HepG2 (cell line): Measurements from ENCODE around the gene CBY1. TPM values are rescaled to one million over a fixed set of nuclear protein-coding genes. Genes with fewer than 3 reads are reported as not detected.

Experiments
- AKNA ChIP-seq: sonication (generic); formaldehyde crosslinking; IDR thresholded peaks from 2 replicates; pipeline ENCODE4 v1.4.0; 2020; ENCODE audit warnings: missing genetic modification reagents, borderline replicate concordance
- CC2D1A ChIP-seq: sonication (generic); formaldehyde crosslinking; IDR thresholded peaks from 2 replicates; pipeline ENCODE4 v1.8.1; 2023; ENCODE audit warnings: mild to moderate bottlenecking, missing genetic modification reagents
- FOSL2 ChIP-seq: sonication (generic); formaldehyde crosslinking; IDR thresholded peaks from 2 replicates; pipeline ENCODE4 v1.4.0; 2020; ENCODE audit warnings: missing genetic modification reagents
- HOXD1 ChIP-seq: sonication (generic); formaldehyde crosslinking; IDR thresholded peaks from 2 replicates; pipeline ENCODE4 v1.5.0; 2020; ENCODE audit warnings: missing genetic modification reagents
- JDP2 ChIP-seq: sonication (generic); formaldehyde crosslinking; IDR thresholded peaks from 2 replicates; pipeline ENCODE4 v1.8.1; 2022; ENCODE audit warnings: missing genetic modification reagents, borderline replicate concordance
- MED8 ChIP-seq: sonication (generic); formaldehyde crosslinking; IDR thresholded peaks from 2 replicates; pipeline ENCODE4 v1.8.1; 2023; ENCODE audit warnings: mild to moderate bottlenecking, missing genetic modification reagents; ENCODE audit not compliant: insufficient replicate concordance
- PITX1 ChIP-seq: sonication (generic); formaldehyde crosslinking; IDR thresholded peaks from 2 replicates; pipeline ENCODE4 v1.5.1; 2020; ENCODE audit warnings: mild to moderate bottlenecking, missing genetic modification reagents
- RBFOX2 ChIP-seq: fragments of 200-400 bp; formaldehyde crosslinking; IDR thresholded peaks from 2 replicates; pipeline ENCODE4 v1.6.1; 2017; ENCODE audit warnings: low read depth, mild to moderate bottlenecking, low read length
- SALL2 ChIP-seq: sonication (generic); formaldehyde crosslinking; IDR thresholded peaks from 2 replicates; pipeline ENCODE4 v1.8.1; 2023; ENCODE audit warnings: mild to moderate bottlenecking, missing genetic modification reagents, inconsistent platforms
- TAF15 ChIP-seq: fragments of 200-400 bp; formaldehyde crosslinking; IDR thresholded peaks from one replicate; pipeline ENCODE4 v1.6.1; 2018; ENCODE audit warnings: mild to moderate bottlenecking, low read depth, low read length; ENCODE audit not compliant: poor library complexity, severe bottlenecking
- TBL1XR1 ChIP-seq: fragments of 150-350 bp; IDR thresholded peaks from 2 replicates; pipeline ENCODE4 v1.6.1; 2014; ENCODE audit warnings: borderline replicate concordance, low read length; ENCODE audit not compliant: partially characterized antibody
- ZFP37 ChIP-seq: sonication (generic); formaldehyde crosslinking; IDR thresholded peaks from 2 replicates; pipeline ENCODE4 v1.4.0; 2020; ENCODE audit warnings: missing genetic modification reagents, borderline replicate concordance
- ZNF121 ChIP-seq: sonication (generic); formaldehyde crosslinking; IDR thresholded peaks from 2 replicates; pipeline ENCODE4 v1.5.0; 2020; ENCODE audit warnings: mild to moderate bottlenecking, missing genetic modification reagents
- ZNF124 ChIP-seq: sonication (generic); formaldehyde crosslinking; IDR thresholded peaks from 2 replicates; pipeline ENCODE4 v1.4.0; 2020; ENCODE audit warnings: missing genetic modification reagents
- ZNF3 ChIP-seq: IDR thresholded peaks from 2 replicates; pipeline ENCODE4 v1.7.0; 2017; ENCODE audit warnings: inconsistent platforms
- ZNF557 ChIP-seq: sonication (generic); formaldehyde crosslinking; IDR thresholded peaks from 2 replicates; pipeline ENCODE4 v1.4.0; 2020; ENCODE audit warnings: missing genetic modification reagents
- ZNF782 ChIP-seq: sonication (generic); formaldehyde crosslinking; IDR thresholded peaks from 2 replicates; pipeline ENCODE4 v1.4.0; 2020; ENCODE audit warnings: missing genetic modification reagents, mild to moderate bottlenecking, borderline replicate concordance
- ZSCAN31 ChIP-seq: sonication (generic); formaldehyde crosslinking; IDR thresholded peaks from 2 replicates; pipeline ENCODE4 v1.5.0; 2020; ENCODE audit warnings: low read depth, mild to moderate bottlenecking, missing genetic modification reagents
- polyA plus RNA-seq, 8 experiments: library from polyadenylated mRNA; depleted of rRNA in 3 of 8; stranded (reverse) in 7 of 8; unstranded in 1 of 8; fragments of >200 nt; fragmentation: Illumina TruSeq in 4 of 8; extraction: Trizol in 4 of 8; gene quantifications; 2 replicates each; pipeline versions ENCODE4 v1.2.1 to v1.2.3, GENCODE V29; 2011 to 2016; ENCODE audit warnings: low read depth in 4 of 8, missing spikeins in 1 of 8, mixed read lengths in 1 of 8; ENCODE audit not compliant: insufficient read depth in 1 of 8
- total RNA-seq, 5 experiments: library from RNA; depleted of rRNA; stranded (reverse); fragments of >200 nt; fragmentation: Illumina TruSeq; extraction: Trizol; gene quantifications; 2 replicates each; pipeline ENCODE4 v1.2.3, GENCODE V29; 2016; ENCODE audit warnings: low read depth in 1 of 5
- TF ChIP-seq, protein P1 (sequence below): sonication (generic); formaldehyde crosslinking; IDR thresholded peaks from 2 replicates; pipeline ENCODE4 v1.4.0; 2020; ENCODE audit warnings: missing genetic modification reagents, borderline replicate concordance
- TF ChIP-seq, protein P2 (sequence below): sonication (generic); formaldehyde crosslinking; IDR thresholded peaks from 2 replicates; pipeline ENCODE4 v1.8.1; 2023; ENCODE audit warnings: mild to moderate bottlenecking, missing genetic modification reagents
- TF ChIP-seq, protein P3 (sequence below): sonication (generic); formaldehyde crosslinking; IDR thresholded peaks from 2 replicates; pipeline ENCODE4 v1.5.1; 2020; ENCODE audit warnings: missing genetic modification reagents, mild to moderate bottlenecking, borderline replicate concordance

The CBY1 gene
- total and polyA plus RNA-seq, 2 of the 13 experiments (the other 11 are each of a cell fraction or from before 2014, with no cell fraction given): 19.7 to 20.3 TPM

GRCh38 chr22:38706101-38706900, 49.9 kb downstream of the CBY1 start (continued):
- no peak for TF ChIP-seq TBL1XR1
- no peak for TF ChIP-seq JDP2
- TF ChIP-seq, protein P1, sequence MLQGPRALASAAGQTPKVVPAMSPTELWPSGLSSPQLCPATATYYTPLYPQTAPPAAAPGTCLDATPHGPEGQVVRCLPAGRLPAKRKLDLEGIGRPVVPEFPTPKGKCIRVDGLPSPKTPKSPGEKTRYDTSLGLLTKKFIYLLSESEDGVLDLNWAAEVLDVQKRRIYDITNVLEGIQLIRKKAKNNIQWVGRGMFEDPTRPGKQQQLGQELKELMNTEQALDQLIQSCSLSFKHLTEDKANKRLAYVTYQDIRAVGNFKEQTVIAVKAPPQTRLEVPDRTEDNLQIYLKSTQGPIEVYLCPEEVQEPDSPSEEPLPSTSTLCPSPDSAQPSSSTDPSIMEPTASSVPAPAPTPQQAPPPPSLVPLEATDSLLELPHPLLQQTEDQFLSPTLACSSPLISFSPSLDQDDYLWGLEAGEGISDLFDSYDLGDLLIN (CRISPR knock-in tag): 0 out of 2 replicates have a peak, but pooled peaks have one; percentile 16
- TF ChIP-seq ZNF124 (CRISPR knock-in tag): no peak
- no peak for TF ChIP-seq ZFP37
- no peak; the same call in 1 of the 2 replicates for TF ChIP-seq ZSCAN31
- TF ChIP-seq, protein P2, sequence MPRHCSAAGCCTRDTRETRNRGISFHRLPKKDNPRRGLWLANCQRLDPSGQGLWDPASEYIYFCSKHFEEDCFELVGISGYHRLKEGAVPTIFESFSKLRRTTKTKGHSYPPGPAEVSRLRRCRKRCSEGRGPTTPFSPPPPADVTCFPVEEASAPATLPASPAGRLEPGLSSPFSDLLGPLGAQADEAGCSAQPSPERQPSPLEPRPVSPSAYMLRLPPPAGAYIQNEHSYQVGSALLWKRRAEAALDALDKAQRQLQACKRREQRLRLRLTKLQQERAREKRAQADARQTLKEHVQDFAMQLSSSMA: peak; percentile 65; the same call in 1 of the 2 replicates
- no peak for TF ChIP-seq MED8 (CRISPR knock-in tag)
- TF ChIP-seq HOXD1 (CRISPR knock-in tag): no peak
- no peak for TF ChIP-seq ZNF3 (CRISPR knock-in tag)
- TF ChIP-seq, protein P3, sequence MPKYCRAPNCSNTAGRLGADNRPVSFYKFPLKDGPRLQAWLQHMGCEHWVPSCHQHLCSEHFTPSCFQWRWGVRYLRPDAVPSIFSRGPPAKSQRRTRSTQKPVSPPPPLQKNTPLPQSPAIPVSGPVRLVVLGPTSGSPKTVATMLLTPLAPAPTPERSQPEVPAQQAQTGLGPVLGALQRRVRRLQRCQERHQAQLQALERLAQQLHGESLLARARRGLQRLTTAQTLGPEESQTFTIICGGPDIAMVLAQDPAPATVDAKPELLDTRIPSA (CRISPR knock-in tag): no peak
- no peak for TF ChIP-seq CC2D1A (CRISPR knock-in tag)
- 0 out of 2 replicates have a peak, but pooled peaks have one; percentile 61 for TF ChIP-seq ZNF782 (CRISPR knock-in tag)
- no peak for TF ChIP-seq ZNF557 (CRISPR knock-in tag)
- peak; percentile 60 for TF ChIP-seq RBFOX2
- 0 out of 2 replicates have a peak, but pooled peaks have one; percentile 36 for TF ChIP-seq SALL2 (CRISPR knock-in tag)
- TF ChIP-seq AKNA (CRISPR knock-in tag): no peak
- TF ChIP-seq FOSL2 (CRISPR knock-in tag): 0 out of 2 replicates have a peak, but pooled peaks have one; percentile 15
- TF ChIP-seq TAF15: no peak
- TF ChIP-seq ZNF121 (CRISPR knock-in tag): no peak
- TF ChIP-seq PITX1: no peak
